K562 (cell line): ENCODE data around the gene C1orf167. TPM values are rescaled to one million over a fixed set of nuclear protein-coding genes. Genes with fewer than 3 reads are reported as not detected.
A peak's percentile ranks its signal among the peaks of the same experiment; 100 is the strongest.

Experiments used
- BRD9 ChIP-seq: fragments of 450-650 bp; IDR thresholded peaks from 2 replicates; pipeline ENCODE4 v1.6.1; 2018; ENCODE audit warnings: low read depth; ENCODE audit not compliant: partially characterized antibody
- CREB1 ChIP-seq, 2 experiments: sonication (generic) in 1 of 2; formaldehyde crosslinking in 1 of 2; IDR thresholded peaks; 2 replicates each; pipeline versions ENCODE4 v1.6.1 to v1.8.0; 2012 to 2022; ENCODE audit warnings: inconsistent platforms in 1 of 2, mild to moderate bottlenecking in 1 of 2, missing genetic modification reagents in 1 of 2, moderate library complexity in 1 of 2
- ELF4 ChIP-seq: fragments of 450-650 bp; formaldehyde crosslinking; IDR thresholded peaks from 2 replicates; pipeline ENCODE4 v1.4.0; 2022; ENCODE audit warnings: missing genetic modification characterization
- FOXJ2 ChIP-seq: fragments of 200-800 bp; sonication (Bioruptor generic); IDR thresholded peaks from 2 replicates; pipeline ENCODE4 v1.6.1; 2016; ENCODE audit warnings: missing genetic modification characterization, missing compliant biosample characterization
- FOXM1 ChIP-seq, 2 experiments: fragments of 450-650 bp in 1 of 2; sonication (generic) in 1 of 2; formaldehyde crosslinking in 1 of 2; IDR thresholded peaks; 2 replicates each; pipeline versions ENCODE4 v1.6.1 to v1.9.0; 2017 to 2022; ENCODE audit warnings: low read depth in 2 of 2, mild to moderate bottlenecking in 2 of 2, missing genetic modification reagents in 1 of 2, moderate library complexity in 1 of 2
- HDAC1 ChIP-seq, 2 experiments: fragments of 450-650 bp; IDR thresholded peaks; 2 replicates each; pipeline ENCODE4 v1.6.1; 2016 to 2017; ENCODE audit warnings: inconsistent platforms in 1 of 2, mild to moderate bottlenecking in 1 of 2, moderate library complexity in 1 of 2
- HDAC8 ChIP-seq: fragments of 450-650 bp; IDR thresholded peaks from 2 replicates; pipeline ENCODE4 v1.6.1; 2016; ENCODE audit warnings: mild to moderate bottlenecking, missing genetic modification characterization, moderate library complexity, missing compliant biosample characterization
- HSF4 ChIP-seq: fragments of 250-450 bp; sonication (Bioruptor Pico); IDR thresholded peaks from 2 replicates; pipeline ENCODE4 v2.1.2; 2022; ENCODE audit warnings: mild to moderate bottlenecking, moderate library complexity, borderline replicate concordance
- MEIS2 ChIP-seq: fragments of 450-650 bp; IDR thresholded peaks from 2 replicates; pipeline ENCODE4 v1.6.1; 2014; ENCODE audit warnings: mild to moderate bottlenecking; ENCODE audit not compliant: partially characterized antibody
- MXI1 ChIP-seq: IDR thresholded peaks from 2 replicates; pipeline ENCODE4 v1.6.1; 2011; ENCODE audit warnings: low read depth, mild to moderate bottlenecking, improper control_type of control experiment, low read length
- POLR3G ChIP-seq: IDR thresholded peaks from 2 replicates; pipeline ENCODE4 v1.6.1; 2011; ENCODE audit not compliant: insufficient read length, insufficient replicate concordance; ENCODE audit errors: extremely low read depth
- SAFB2 ChIP-seq: fragments of 200-400 bp; formaldehyde crosslinking; IDR thresholded peaks from 2 replicates; pipeline ENCODE4 v1.6.1; 2018; ENCODE audit warnings: borderline replicate concordance, low read length, low read depth, moderate library complexity; ENCODE audit not compliant: severe bottlenecking
- SAP30 ChIP-seq: fragments of 200-600 bp; sonication (generic); IDR thresholded peaks from 2 replicates; pipeline ENCODE4 v1.6.1; 2012; ENCODE audit warnings: borderline replicate concordance, low read depth, mild to moderate bottlenecking, moderate library complexity, low read length, control low read depth, inconsistent platforms; ENCODE audit not compliant: insufficient read depth, poor library complexity, severe bottlenecking
- SMARCC2 ChIP-seq: fragments of 450-650 bp; IDR thresholded peaks from 2 replicates; pipeline ENCODE4 v1.6.1; 2017; ENCODE audit warnings: antibody characterized with exemption, moderate library complexity, mild to moderate bottlenecking, low read depth
- SREBF2 ChIP-seq: sonication (generic); formaldehyde crosslinking; IDR thresholded peaks from 2 replicates; pipeline ENCODE4 v1.4.0; 2020; ENCODE audit warnings: mild to moderate bottlenecking, missing genetic modification reagents
- SRSF9 ChIP-seq: fragments of 200-400 bp; formaldehyde crosslinking; IDR thresholded peaks from 2 replicates; pipeline ENCODE4 v1.6.1; 2017; ENCODE audit warnings: low read depth, low read length, borderline replicate concordance
- ZBED1 ChIP-seq: IDR thresholded peaks from 2 replicates; pipeline ENCODE4 v1.6.1; 2014
- ZFP30 ChIP-seq: fragments of 250-450 bp; sonication (Bioruptor Pico); IDR thresholded peaks from 2 replicates; pipeline ENCODE4 v1.8.0; 2022; ENCODE audit warnings: moderate library complexity, mild to moderate bottlenecking, inconsistent platforms, borderline replicate concordance
- ZNF274 ChIP-seq: IDR thresholded peaks from 2 replicates; pipeline ENCODE4 v1.6.1; 2011; ENCODE audit warnings: low read depth, mild to moderate bottlenecking, low read length, moderate library complexity, borderline replicate concordance
- ZNF282 ChIP-seq: sonication (generic); formaldehyde crosslinking; IDR thresholded peaks from 2 replicates; pipeline ENCODE4 v1.8.1; 2023; ENCODE audit warnings: missing genetic modification reagents
- polyA plus RNA-seq, 8 experiments: library from polyadenylated mRNA; depleted of rRNA in 4 of 8; stranded (reverse) in 5 of 8; unstranded in 3 of 8; fragments of >200 nt; fragmentation: Nextera tagmentation in 2 of 8; fragmentation: Illumina TruSeq in 1 of 8; extraction: Ambion mirVana in 2 of 8; extraction: Trizol in 1 of 8; gene quantifications; 2 replicates each; pipeline versions ENCODE4 v1.2.1 to v1.2.3, GENCODE V29; 2011 to 2014; ENCODE audit warnings: inconsistent platforms in 1 of 8, missing spikeins in 1 of 8
- total RNA-seq, 7 experiments: library from RNA; depleted of rRNA in 6 of 7; stranded (reverse); fragments of >200 nt in 6 of 7; fragmentation: Illumina TruSeq in 2 of 7; extraction: Trizol in 2 of 7; gene quantifications; 2 replicates each; pipeline versions ENCODE4 v1.2.1 to v1.2.3, GENCODE V29; 2011 to 2021; ENCODE audit warnings: low replicate concordance in 1 of 7
- TF ChIP-seq, protein P1 (sequence below): fragments of 250-450 bp; sonication (Bioruptor Pico); IDR thresholded peaks from 2 replicates; pipeline ENCODE4 v1.8.0; 2022; ENCODE audit warnings: inconsistent platforms, mild to moderate bottlenecking, moderate library complexity, borderline replicate concordance
- TF ChIP-seq, protein P2 (sequence below): fragments of 200-800 bp; sonication (Bioruptor generic); IDR thresholded peaks from 2 replicates; pipeline ENCODE4 v1.6.1; 2017; ENCODE audit warnings: missing genetic modification characterization, missing compliant biosample characterization
- TF ChIP-seq, protein P3 (sequence below): sonication (generic); formaldehyde crosslinking; IDR thresholded peaks from 2 replicates; pipeline ENCODE4 v1.8.0; 2022; ENCODE audit warnings: mild to moderate bottlenecking, low read depth, missing genetic modification reagents

The C1orf167 gene
- total and polyA plus RNA-seq, 9 of the 15 experiments (the other 6 are each of a cell fraction or from before 2014, with no cell fraction given): 0.22 to 0.86 (median 0.31) TPM; not detected in 2

DNA sequence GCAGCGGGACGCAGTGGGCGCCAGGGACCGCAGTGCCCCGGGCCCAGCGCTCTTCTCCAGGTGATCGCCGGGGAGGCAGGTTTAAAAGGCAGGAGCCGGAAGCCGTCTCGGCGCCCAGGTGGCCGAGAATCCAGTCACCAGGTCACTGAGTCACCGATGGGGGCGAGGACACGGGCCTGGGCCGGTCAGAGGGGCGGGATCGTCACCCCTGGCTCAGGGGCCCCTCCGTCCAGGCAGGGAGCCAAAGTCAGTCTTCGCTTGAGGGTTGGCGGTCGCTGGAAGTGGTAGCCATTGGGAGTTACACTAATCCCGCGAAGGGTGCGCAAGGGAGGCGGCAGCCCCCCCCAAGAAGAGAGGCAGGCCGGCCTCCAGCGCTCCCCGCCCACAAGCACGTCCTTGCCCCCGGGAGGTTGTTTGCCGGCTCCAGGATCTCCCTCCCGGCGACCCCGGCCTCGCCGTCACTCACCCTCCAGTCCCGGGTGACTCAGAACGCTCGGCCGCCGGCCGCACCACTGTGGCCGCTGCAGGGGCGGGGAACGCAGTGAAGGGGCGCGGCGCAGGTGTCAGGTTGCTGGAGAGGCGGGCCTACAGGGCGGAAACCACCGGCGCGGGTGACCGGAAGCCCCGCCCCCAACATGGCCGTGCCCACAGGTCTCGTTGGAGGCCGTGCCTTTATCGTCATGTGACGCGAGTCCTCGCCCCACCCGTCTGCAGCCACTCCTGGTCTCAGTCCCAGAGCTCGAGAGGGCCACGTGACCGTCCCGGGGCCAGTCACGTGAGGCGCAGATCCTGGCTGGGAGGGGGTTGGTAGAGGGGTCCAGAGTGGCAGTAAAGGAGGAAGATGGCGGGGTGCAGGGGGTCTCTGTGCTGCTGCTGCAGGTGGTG, 43.7 kb downstream of the C1orf167 start, which contains the start of the genes CLCN6 and MTHFR (continued):
- no peak for TF ChIP-seq SRSF9
- TF ChIP-seq, protein P1, sequence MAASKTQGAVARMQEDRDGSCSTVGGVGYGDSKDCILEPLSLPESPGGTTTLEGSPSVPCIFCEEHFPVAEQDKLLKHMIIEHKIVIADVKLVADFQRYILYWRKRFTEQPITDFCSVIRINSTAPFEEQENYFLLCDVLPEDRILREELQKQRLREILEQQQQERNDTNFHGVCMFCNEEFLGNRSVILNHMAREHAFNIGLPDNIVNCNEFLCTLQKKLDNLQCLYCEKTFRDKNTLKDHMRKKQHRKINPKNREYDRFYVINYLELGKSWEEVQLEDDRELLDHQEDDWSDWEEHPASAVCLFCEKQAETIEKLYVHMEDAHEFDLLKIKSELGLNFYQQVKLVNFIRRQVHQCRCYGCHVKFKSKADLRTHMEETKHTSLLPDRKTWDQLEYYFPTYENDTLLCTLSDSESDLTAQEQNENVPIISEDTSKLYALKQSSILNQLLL (CRISPR knock-in tag): no peak
- TF ChIP-seq HSF4 (CRISPR knock-in tag): no peak
- no peak; the same call in 1 of the 2 replicates for TF ChIP-seq ELF4 (CRISPR knock-in tag)
- peak in 1 of 2 experiments; percentile 99; a peak in 2 of 4 replicates for TF ChIP-seq HDAC1 (IDR thresholded peaks at IDR 0.05)
- TF ChIP-seq ZFP30: no peak
- 0 out of 2 replicates have a peak, but pooled peaks have one; percentile 44 for TF ChIP-seq ZBED1
- TF ChIP-seq FOXJ2 (tag): peak; percentile 79
- TF ChIP-seq SMARCC2: peak; percentile 76
- TF ChIP-seq, protein P2, sequence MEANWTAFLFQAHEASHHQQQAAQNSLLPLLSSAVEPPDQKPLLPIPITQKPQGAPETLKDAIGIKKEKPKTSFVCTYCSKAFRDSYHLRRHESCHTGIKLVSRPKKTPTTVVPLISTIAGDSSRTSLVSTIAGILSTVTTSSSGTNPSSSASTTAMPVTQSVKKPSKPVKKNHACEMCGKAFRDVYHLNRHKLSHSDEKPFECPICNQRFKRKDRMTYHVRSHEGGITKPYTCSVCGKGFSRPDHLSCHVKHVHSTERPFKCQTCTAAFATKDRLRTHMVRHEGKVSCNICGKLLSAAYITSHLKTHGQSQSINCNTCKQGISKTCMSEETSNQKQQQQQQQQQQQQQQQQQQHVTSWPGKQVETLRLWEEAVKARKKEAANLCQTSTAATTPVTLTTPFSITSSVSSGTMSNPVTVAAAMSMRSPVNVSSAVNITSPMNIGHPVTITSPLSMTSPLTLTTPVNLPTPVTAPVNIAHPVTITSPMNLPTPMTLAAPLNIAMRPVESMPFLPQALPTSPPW (CRISPR knock-in tag): no peak
- TF ChIP-seq ZNF282 (CRISPR knock-in tag): 0 out of 2 replicates have a peak, but pooled peaks have one; percentile 23
- no peak for TF ChIP-seq MXI1
- TF ChIP-seq, protein P3, sequence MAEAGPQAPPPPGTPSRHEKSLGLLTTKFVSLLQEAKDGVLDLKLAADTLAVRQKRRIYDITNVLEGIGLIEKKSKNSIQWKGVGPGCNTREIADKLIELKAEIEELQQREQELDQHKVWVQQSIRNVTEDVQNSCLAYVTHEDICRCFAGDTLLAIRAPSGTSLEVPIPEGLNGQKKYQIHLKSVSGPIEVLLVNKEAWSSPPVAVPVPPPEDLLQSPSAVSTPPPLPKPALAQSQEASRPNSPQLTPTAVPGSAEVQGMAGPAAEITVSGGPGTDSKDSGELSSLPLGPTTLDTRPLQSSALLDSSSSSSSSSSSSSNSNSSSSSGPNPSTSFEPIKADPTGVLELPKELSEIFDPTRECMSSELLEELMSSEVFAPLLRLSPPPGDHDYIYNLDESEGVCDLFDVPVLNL (CRISPR knock-in tag): no peak
- TF ChIP-seq FOXM1 (IDR thresholded peaks at IDR 0.05; ENCODE audit: low read depth): no peak
- no peak for TF ChIP-seq FOXM1 (CRISPR knock-in tag; IDR thresholded peaks at IDR 0.05; ENCODE audit: low read depth)
- TF ChIP-seq SAP30: peak; percentile 90
- no peak for TF ChIP-seq HDAC8 (tag)
- no peak for TF ChIP-seq POLR3G
- TF ChIP-seq SAFB2: no peak
- TF ChIP-seq MEIS2: peak; percentile 83
- peak; percentile 40 for TF ChIP-seq BRD9
- TF ChIP-seq CREB1 (IDR thresholded peaks at IDR 0.05): peak; percentile 91
- peak; percentile 92 for TF ChIP-seq CREB1 (CRISPR knock-in tag; IDR thresholded peaks at IDR 0.05)
- TF ChIP-seq ZNF274: no peak
- TF ChIP-seq SREBF2 (CRISPR knock-in tag): no peak
